Stimulated activated CD4-positive, alpha-beta T cell treated with anti-CD3 and anti-CD28 coated beads, Interleukin-4, amount 100 ng/mL, for 48 hours (primary cell): Measurements from ENCODE around the gene CLEC4F.

Experiments
- DNase-seq, 2 donors: peaks; one replicate each; pipeline ENCODE4 v3.0.0-alpha.2; 2020; ENCODE audit warnings: low read depth in 2 of 2

CLEC4F gene, protein sequence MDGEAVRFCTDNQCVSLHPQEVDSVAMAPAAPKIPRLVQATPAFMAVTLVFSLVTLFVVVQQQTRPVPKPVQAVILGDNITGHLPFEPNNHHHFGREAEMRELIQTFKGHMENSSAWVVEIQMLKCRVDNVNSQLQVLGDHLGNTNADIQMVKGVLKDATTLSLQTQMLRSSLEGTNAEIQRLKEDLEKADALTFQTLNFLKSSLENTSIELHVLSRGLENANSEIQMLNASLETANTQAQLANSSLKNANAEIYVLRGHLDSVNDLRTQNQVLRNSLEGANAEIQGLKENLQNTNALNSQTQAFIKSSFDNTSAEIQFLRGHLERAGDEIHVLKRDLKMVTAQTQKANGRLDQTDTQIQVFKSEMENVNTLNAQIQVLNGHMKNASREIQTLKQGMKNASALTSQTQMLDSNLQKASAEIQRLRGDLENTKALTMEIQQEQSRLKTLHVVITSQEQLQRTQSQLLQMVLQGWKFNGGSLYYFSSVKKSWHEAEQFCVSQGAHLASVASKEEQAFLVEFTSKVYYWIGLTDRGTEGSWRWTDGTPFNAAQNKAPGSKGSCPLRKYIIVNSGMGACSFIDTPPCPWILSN

DNA sequence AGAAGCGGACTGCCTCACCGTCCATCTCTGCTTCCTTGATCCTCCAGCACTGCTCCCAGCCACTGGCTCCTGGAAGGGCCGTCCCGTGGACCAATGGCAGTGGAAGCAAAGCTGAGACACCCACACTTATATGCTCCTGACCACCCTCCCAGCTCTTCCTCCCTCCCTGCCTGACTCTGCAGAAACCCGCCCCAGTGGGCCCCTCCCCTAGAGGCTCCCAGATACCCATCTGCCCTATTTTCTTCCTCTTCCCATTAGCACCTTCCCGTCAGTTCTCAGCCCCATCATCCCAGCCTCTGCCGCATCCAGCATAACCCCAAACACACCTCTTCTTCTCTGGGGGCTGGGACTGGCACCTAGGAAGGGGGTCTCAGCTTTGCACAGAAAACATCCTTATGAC, at the start of gene CLEC4F:
Gene CLEC4F (minus strand): TSS at position 101 of the 400 bp plus-strand sequence. CDS start 76 bp downstream, at position 25.
- DNase-seq = no peak

DNA sequence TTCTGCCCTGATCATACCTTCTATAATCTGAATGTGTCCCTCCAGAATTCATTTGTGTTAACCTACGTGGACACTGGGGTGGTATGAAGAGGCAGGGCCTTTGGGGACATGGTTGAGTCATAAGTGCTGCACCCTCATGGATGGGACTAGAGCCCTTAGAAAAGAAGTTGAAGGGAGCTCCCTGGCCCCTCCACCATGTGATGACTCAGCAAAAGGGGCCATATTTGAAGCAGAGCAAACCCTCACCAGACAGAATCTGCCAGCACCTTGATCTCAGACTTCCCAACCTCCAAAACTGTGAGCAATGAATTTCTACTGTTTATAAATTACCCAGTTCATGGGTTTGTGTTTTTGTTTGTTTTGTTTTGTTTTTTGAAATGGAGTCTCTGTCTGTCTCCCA, 48.6 kb upstream of the CLEC4F start:
- DNase-seq = no peak

DNA sequence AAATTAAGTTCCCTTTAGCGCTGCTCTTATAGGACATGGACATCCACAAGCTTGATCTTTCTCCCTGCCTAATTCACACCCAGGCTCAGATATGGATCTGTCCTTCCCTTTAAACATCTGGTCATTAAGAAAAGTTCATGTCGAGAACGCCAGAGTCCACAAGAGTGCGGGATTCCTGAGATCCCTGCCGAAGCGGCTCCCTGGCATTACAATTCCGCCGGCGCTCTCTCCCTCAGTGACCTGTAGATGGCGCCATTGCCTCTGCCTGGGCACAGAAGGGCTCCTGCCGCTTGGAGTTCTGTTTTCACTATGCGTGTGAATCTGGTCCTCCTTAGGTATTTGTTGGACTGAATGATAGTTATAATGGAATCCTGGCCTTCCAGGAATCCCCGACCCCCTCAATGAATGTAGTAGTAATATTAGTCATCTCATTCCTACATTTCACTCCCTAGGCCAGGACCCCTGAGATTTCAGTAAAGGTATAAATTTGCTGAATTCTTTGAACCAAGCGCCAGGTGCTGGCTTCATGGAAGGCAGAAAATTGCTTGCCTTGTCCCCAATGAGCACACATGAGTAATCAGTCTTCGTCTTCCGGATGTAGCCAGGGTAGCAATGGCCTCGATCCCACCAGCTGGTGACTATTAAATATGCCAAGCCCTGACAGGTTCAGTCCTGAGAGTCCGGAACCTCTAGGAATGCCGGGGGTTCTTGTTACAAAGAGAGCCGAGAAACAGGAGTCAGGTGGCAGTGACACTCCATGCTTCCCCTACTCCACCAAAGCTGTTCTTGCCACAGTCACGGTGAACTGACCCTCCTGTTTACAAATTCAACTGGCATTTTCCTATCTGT, 41.6 kb upstream of the CLEC4F start:
- DNase-seq = peak; percentile 55 to 76

DNA sequence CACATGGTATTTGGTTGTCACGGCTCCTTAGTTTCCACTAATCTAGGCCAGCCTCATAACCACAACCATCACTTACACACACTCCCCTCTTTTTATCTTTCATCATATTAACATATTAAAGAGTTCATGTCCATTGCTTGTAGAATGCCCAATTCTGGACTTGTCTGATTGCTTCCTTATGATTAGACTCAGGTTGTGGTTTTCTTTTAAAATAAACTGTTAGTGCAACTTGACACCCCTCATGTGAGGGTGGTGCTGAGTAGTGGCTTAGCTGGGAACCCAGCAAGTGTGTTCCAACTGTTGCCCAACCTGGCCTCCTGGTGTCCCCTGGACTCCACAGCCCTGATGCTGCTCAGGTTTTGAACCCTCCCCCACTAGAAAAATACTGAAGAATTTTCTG, 35.3 kb upstream of the CLEC4F start:
- no peak for DNase-seq

DNA sequence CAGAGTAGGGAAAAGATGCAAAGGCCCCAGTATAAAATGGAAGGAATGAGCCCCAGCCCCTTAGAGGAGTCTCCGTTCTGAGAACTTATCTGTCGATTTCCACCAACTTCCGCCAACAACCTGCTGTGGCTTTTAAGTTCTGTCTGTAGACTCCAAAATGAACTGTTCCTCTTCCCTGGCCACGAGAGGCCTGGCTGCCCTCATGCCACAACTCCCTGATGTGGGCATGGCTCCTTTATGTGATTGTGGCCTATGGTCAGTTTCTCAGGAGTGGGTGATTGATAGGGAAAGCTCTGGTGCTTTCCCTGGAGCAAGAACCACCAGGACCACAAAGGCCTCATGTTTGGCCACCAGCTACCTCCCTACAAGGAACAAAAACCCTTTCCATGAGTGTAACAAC, 34.0 kb upstream of the CLEC4F start:
- DNase-seq = no peak

DNA sequence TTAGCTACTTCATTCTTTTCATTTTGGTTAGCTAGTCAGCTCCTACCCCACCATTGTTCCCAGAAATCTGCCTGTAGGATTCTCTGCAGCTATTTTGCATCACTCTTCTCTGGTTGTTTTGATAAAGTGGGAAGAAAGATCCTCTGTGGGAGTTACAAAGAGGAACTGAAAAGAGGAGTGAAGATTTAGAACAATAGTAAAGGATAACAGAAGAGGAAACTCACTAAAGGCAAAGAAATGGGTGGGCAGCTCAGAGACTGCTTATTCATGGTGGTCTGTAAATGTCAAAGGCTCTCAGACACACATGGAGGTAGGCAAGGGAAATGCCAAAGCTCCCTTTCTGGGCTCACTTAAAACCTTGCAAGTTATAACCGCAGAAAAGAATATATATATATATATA, 32.4 kb upstream of the CLEC4F start:
- no peak for DNase-seq

DNA sequence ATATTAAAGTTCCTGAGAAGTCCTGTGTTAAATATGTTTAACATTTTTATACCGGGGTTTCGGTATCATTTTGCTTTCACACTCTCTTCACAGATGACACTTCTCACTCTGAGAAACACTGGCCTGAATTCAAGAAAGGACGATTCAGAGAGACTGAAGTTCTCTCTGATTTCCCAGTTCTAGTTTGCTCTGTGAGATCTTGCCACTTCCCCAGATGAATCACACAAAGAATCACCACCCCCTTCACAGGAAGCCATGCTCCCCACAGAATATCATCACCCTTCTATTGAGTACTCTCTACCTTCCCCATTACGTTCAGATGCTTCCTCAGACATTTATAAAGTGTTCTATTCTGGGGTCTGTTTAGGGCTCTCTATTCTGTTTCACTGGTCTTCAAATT, 31.3 kb upstream of the CLEC4F start:
- no peak for DNase-seq

DNA sequence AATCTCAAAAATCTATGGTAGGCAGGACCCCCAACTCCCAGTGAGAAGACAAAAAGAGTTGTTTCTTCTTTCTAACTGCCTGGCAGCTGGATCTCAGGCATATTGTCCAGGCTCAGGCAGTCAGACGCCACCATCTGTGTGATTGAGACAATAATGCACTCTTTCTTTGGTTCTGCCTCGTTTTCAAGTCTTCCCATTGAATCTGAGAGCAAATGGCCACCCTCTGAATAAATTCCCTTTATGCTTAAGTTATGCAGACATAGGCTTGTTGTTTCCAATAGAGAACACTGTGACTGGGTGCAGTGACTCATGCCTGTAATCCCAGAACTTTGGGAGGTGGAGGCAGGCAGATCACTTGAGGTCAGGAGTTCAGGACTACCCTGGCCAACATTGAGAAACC, 30.5 kb upstream of the CLEC4F start:
- no peak for DNase-seq

DNA sequence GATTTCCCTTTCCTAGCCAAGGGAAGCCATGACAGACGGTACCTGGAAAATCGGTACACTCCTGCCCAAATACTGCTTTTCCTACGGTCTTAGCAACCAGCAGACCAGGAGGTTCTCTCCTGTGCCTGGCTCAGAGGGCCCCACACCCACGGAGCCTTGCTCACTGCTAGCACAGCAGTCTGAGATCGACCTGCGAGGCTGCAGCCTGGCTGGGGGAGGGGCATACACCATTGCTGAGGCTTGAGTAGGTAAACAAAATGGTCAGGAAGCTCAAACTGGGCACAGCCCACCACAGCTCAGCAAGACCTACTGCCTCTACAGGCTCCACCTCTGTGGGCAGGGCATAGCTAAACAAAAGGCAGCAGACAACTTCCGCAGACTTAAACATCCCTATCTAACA, 22.0 kb upstream of the CLEC4F start:
- no peak for DNase-seq

DNA sequence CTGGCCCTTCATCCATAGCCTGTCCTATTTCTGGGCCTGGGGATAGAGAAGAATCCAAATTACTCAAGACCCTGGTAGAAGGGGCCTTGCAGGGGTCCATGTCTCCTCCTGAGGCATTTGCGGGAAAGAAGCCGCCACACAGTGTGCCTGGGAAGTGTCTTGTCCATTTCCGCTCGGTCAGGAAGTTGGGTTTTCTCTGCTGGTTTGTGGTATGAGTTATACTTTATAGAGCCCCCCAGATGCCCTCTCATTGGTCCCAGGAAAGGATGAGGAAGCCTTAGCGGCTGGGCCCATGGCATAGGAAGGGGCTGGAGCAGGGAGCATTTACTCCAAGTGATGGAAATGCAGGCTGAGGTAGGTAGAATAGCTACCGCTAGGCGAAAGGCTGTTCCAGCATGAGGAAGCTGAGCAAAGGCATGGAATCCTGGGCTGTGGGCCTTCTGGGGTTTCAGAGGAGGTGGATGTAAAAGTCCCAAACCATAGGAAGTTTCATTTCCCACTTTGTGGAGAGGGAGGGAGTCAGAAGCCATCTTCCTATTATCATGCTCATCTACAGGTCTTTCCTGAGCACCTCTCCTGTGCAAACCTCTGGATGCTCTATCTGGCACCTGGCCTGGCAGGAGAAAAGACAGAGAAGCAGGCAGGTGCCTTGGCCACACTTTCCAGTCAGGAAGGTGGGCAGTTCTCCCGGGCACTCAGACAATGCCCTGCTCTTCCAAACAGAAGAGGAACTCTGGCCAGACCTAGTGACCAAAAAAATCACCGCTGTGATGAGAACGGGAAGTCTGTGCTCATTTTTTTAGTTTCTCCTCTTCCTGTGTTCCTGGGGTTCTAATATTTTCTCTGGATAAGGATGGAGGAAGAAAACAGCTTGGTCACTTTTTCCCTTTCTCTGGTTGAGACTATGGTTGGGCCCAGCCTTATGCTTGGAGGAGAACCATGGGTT, 17.9 kb upstream of the CLEC4F start:
- DNase-seq = no peak

DNA sequence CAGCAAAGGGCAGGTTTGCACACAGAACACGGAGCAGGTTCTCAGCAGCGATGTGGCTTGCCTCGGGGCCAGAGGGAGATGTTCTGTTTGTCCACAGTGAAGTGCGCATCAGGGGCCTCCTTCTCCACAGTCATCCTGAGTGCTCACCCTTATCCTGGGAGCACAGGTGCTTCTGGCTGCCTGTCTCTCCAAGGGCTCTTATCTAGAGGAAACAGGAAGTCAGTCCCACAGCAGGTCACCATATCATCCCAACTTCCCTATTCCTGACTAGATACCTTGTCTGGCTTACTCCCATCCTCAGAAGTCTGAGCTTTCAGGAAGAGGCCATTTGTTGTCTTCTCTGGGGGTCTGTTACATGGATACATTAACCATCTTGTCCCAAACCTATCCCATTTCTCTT, 15.2 kb upstream of the CLEC4F start, which contains the start of gene CD207:
Gene CD207 (minus strand): TSS at position 174 of the 400 bp plus-strand sequence. CDS start 40 bp downstream, at position 134.
- no peak for DNase-seq

DNA sequence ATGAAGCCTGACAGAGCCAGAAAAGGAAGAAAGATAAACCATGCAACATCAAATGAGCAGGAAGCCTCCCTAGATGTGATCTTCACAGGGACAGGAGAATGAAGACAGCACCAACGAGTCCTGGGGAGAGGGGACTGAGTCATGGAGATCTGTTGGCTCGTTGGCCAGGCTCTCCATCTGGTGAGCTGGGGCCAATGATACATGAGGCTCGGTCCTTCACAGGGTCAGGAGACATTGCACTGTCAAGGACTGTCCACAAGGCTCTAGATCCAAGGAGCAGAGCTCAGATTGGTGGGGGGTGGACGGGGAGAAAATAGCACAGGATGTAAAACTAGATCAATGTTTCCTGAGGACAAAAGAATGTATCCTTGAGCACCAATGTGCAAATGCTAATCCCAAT, 14.5 kb upstream of the CLEC4F start:
- DNase-seq = no peak

DNA sequence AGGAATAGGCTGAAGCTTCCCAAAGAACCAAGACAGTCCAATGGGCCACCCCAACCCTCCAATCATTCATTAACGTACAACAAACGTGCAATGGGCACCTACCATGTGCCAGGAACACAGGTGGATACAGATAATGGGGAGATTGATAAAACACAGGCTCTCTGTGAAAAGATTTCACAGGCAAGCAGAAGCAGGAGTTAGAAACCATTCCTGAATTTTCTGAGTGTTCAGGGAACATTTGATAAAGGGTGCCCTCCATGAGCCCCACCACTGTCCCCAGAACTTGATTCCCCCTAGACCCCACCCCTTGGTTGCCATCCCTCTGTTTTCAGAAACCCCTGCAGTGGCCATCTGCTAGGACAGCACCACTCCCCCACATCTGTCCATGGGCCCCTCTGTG, 13.7 kb upstream of the CLEC4F start:
- no peak for DNase-seq

DNA sequence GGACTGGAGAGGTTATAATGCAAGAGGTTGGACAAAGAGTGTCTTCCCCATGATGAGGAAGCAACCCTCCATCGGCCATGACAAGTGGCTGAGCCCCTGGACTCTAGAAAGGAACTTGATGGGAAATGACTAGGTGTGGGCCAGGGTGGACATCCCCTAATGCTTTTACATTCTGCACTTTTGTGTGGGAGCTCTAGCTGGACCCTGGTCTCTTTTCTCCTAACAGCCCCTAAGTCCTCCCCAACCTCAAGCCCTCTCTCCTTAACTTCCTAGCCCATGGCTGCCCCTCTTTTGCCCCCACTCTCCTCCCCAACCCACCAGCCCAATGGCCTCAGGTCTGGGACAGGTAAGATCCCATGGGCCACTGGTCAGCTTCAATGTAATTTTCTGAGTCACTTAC, 12.8 kb upstream of the CLEC4F start:
- DNase-seq = no peak

DNA sequence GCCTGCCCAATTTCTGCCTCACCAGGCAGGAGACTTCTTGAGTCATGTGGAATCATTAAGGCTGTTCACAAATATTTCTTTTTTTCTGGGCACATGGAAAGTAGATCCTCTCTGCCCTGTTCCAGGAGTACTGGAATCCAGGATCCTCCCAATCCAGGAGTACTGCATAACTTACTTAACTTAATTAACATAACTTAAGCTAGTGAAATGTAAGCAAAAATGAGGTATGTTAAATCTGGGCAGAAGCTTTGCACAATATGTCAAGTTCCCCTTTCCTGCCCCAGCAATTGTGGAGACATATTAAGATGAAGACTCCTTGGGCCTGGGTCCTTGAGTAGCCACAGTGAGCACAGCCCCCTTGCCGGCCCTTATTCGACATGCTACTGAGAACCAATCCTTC, 12.0 kb upstream of the CLEC4F start:
- DNase-seq = no peak

DNA sequence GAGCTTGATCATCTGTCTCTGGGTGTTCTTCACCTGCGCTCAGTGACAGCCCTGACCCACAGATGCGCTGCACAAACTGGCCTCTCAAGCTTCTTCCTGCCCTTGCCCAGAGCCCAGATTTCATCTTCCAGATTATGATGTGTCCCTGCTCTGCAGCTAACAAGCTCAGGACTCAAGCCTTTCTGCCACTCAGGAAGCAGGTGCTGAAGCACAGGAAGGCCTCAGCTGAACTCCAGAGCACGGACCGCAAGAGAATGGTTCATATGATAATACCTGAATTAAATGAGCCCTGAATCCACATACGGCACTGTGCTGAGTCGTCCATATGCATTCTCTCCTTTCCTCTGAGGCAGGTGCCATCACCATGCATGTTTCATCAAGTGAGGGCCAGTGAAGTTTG, 11.5 kb upstream of the CLEC4F start:
- DNase-seq = no peak

DNA sequence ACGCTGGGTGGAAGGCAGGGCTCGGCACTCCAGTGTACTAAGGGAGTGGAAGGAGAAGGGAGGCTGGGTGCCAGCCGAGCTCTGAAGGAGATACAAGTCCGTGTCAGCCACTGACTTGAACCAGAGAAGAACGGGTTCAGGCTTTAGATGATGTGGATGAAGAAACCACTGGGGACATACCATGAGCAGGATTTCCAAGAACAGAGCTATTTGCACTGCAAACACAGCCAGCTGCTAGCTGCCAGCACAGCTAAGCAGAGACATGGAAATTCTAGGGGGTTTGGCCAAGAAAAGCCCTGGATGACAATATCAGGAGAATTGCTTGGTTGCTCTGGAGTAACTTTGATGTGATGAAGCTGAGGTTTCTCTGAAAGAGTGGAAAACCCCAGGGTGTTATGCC, 10.0 kb upstream of the CLEC4F start:
- DNase-seq = no peak

DNA sequence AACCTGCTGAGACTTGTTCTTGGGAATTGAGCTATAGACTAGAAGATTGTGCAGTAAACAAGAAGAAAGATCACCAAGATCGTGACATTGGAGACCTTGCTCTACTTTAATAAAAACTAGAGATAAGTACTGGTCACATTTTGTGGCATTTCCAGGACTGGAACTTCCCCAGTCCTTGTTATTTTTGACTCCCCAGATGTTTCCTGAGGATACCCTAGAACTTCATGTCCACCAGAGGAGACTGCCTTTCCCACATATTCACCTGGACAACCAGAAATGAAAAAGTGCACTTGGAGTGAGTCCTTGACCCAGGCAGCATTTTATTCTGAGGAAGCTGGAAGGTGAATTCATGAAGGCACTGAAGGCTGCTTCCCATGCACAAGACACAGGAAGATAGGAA, 9.5 kb upstream of the CLEC4F start:
- no peak for DNase-seq

DNA sequence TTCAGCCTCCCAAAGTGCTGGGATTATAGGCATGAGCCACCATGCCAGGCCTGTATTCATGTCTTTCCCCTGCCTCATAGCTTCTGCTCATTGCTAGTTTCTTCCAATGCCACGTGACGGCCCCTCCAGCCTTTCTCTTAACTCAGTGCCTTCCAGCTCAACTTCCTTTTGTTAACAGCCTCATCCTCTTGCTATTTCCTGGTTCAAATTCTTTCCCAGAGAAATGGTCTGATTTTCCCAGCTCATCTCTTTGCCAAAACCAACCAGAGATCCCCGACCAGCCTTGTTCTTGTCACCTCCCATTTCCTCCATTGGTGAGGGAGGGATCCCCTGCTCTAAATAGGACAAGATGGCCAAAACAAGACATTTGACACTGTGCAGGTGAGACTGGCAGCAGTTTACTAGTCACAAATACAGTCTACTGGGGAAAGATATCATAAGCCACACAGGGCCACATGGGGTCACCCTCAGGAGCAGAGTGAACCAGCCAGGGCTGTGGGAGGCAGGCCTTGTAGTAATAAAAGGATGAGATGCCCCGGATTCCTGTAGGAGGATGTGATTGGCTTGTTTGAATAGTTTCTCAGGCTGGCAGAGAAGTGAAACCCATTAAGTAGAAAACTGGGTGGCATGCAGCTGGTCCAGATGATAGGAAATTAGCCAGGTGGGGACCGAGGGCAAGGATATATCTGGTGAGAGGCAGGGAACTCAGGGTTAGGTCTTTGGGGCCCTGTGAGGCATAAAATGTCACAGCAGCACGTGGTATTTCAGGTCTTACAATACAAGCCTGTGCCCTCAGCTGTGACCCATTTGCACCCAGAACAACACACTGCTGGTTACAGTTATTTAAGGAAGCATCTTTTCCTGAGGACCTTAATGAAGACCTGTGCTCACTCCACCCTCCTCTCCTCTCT, 8.8 kb upstream of the CLEC4F start:
- DNase-seq = no peak

DNA sequence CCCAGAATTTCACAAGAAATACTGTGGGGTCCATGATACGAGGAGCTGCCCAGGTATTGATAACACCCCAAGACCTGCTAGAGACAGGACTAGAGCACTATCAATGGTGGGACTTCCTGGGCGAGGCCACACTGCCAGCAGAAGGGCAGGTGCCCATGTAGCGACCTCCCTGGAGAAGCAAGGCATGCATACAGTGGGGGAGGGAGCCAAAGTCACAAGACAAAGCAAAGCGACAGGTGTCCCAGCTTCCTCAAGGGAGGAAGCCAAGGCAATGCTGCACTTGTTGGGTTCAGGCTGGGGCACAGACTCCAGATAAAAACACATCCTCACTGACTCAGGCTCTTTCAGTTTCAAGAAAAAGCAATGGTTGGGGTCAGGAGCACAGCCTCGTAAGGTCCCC, 7.7 kb upstream of the CLEC4F start:
- DNase-seq = no peak
